ENCODE results near the gene TCF20.

GRCh38 chr22:42275970-42276369 is 5.5 kb upstream of the TCF20 start:
- TF ChIP-seq EZH2phosphoT487 (IDR thresholded peaks at IDR 0.05; ENCODE audit: insufficient read depth, low read depth): no peak
- TF ChIP-seq EZH2 (IDR thresholded peaks at IDR 0.05; ENCODE audit: insufficient read depth, poor library complexity, severe bottlenecking): no peak
